ENCODE data around the gene PCDH12. TPM values are rescaled to one million over a fixed set of nuclear protein-coding genes. Genes with fewer than 3 reads are reported as not detected.

The PCDH12 gene
- total and polyA plus RNA-seq, 2 donors (not counting 1 experiment from before 2014, with no cell fraction given): 0.01 TPM; not detected in 1

DNA sequence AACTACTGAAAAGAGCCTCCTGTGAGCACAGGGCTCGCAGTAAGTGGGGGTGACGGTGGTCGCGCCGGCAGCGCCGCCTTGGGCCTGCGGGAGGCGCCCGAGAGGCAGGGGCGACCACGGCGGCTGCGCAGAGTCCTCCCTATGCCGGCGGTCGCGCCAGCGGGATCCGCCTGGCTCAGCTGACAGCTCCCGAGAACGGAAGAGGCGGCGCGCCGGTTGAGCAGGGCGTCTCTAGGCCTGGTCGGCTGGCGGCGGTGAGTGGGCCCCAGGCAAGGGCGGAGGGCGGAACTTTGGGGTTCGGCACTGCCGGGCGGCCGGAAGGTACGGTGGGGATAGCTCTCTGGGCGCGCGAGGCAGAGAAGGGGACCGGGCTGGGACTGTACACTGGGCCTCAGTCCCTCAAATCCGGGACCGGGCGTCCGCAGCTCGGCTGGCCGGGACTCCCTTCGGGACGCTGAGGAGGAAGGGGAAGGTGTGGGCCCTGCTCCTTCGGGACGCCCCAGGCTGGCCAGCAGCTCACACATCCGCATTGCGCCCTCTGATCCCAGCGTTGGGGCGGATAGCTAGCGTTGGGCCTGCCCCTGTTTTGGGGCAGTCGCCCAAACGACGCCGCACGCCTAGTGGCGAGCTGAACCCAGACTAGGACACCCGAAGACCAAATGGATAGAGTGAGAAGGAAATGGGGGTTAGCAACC, 11.1 kb upstream of the PCDH12 start, which contains the start of gene RNF14:
TSS of gene RNF14 (plus strand) at position 192 of the 695 bp plus-strand sequence. CDS start 4,484 bp downstream, outside the sequence.
- under 1% methylated on average over 63 of the region's 63 CpGs for WGBS (ENCODE audit: insufficient coverage)
- TF ChIP-seq, protein P1, sequence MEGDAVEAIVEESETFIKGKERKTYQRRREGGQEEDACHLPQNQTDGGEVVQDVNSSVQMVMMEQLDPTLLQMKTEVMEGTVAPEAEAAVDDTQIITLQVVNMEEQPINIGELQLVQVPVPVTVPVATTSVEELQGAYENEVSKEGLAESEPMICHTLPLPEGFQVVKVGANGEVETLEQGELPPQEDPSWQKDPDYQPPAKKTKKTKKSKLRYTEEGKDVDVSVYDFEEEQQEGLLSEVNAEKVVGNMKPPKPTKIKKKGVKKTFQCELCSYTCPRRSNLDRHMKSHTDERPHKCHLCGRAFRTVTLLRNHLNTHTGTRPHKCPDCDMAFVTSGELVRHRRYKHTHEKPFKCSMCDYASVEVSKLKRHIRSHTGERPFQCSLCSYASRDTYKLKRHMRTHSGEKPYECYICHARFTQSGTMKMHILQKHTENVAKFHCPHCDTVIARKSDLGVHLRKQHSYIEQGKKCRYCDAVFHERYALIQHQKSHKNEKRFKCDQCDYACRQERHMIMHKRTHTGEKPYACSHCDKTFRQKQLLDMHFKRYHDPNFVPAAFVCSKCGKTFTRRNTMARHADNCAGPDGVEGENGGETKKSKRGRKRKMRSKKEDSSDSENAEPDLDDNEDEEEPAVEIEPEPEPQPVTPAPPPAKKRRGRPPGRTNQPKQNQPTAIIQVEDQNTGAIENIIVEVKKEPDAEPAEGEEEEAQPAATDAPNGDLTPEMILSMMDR (IDR thresholded peaks at IDR 0.05): peak; percentile 99
- TF ChIP-seq EZH2 (IDR thresholded peaks at IDR 0.05; ENCODE audit: borderline replicate concordance, insufficient read depth, low read depth, low read length, poor library complexity, severe bottlenecking): no peak
- Mint-ChIP-seq H3K27me3 (no peaks in the 10 kb centered on the region), H3K27ac (peak within 1 kb of the TSS; percentile 98), H3K4me3 (peak within 1 kb of the TSS; percentile 96), H3K4me1 (peaks cover 41% of the 10 kb centered on the region), H3K9me3 (ENCODE audit: insufficient read depth) (no peaks in the 10 kb centered on the region)
- H3K4me2 ChIP-seq (replicated peaks; ENCODE audit: low read depth, low read length, poor library complexity, severe bottlenecking): peak within 1 kb of the TSS; percentile 89
- H3K27me3 ChIP-seq (replicated peaks in 1 of 4; ENCODE audit: control extremely low read depth in 1 of 4, control insufficient read depth in 3 of 4, insufficient read depth in 4 of 4, low read length in 3 of 4): no peaks in the 10 kb centered on the region
- peaks cover 19 to 34% of the 10 kb centered on the region in 2 donors for H3K4me1 ChIP-seq (ENCODE audit: control insufficient read depth in 2 of 2, insufficient read depth in 2 of 2, low read length in 2 of 2)
- ChIA-PET POLR2A (interaction anchor here (0.5 to 1.7 kb wide), 12 partner anchors 8 to 648 kb away, joined by 3 to 11 read pairs (median 4); partner anchors contain the start of genes DELE1, FCHSD1 and TAF7), CTCF (interaction anchor here (0.6 to 4.8 kb wide), 32 partner anchors 8 to 1792 kb away, joined by 3 to 62 read pairs (median 6); partner anchors contain the start of genes DELE1, DIAPH1, FCHSD1 and GNPDA1)
- DNase-seq (peak; percentile 95), ATAC-seq (ENCODE audit: low read depth) (peak; percentile 91)
- no peaks in the 10 kb centered on the region for H3K9me3 ChIP-seq (ENCODE audit: control extremely low read depth in 1 of 3, control insufficient read depth in 2 of 3, insufficient read depth in 1 of 3, low read length in 2 of 3)
- peak within 1 kb of the TSS; percentile 92 for H2AFZ ChIP-seq (ENCODE audit: insufficient read depth, low read depth, low read length, poor library complexity, severe bottlenecking)
- intact Hi-C loops (cut with micrococcal nuclease): loop anchor here (1.0 to 2.0 kb wide), 8 partner anchors 9 to 332 kb away; partner anchors contain the start of genes DELE1, FCHSD1, GNPDA1 and NDFIP1
- H3K4me3 ChIP-seq (ENCODE audit: control extremely low read depth in 1 of 5, extremely low read depth in 1 of 5, insufficient read depth in 1 of 5, low read depth in 2 of 5, low read length in 4 of 5): peak within 1 kb of the TSS; percentile 63 to 95 (median 86)
- peak within 1 kb of the TSS; percentile 89 for H3K9ac ChIP-seq (ENCODE audit: low read length)
- H3K79me2 ChIP-seq (ENCODE audit: control insufficient read depth, insufficient read depth, low read length): peaks cover 7% of the 10 kb centered on the region
- H3K36me3 ChIP-seq (replicated peaks in 1 of 2; ENCODE audit: control extremely low read depth in 1 of 2, control insufficient read depth in 1 of 2, extremely low read depth in 1 of 2, insufficient read depth in 2 of 2, low read length in 1 of 2): peaks cover 0 to 10% of the 10 kb centered on the region in 2 experiments
- H4K20me1 ChIP-seq (ENCODE audit: control insufficient read depth, insufficient read depth, low read length, poor library complexity, severe bottlenecking): no peaks in the 10 kb centered on the region
- H3K27ac ChIP-seq (ENCODE audit: low read length in 2 of 2): peak within 1 kb of the TSS; percentile 90 to 93

DNA sequence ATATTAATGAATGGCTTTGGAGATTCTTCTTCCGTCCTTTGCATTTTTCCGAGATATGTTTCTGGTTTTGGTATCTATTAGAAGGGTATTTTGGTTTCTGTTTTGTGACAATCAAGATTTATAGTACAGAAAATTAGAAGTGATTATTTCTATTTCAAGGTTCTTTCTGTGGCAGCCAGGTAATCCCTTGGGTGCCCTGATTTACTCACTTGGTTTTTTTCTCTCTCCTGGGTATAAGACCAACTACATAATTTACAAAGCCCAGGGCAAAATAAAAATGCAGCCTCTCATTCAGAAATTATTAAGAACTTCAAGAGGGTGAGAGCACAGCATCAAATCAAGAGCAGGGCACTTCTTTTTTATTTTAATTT, 8.9 kb upstream of the PCDH12 start:
- Histone ChIP-seq H3K9ac (ENCODE audit: low read length) (no peak overlapping the region), H3K27me3 (replicated peaks in 1 of 4; ENCODE audit: control extremely low read depth in 1 of 4, control insufficient read depth in 3 of 4, insufficient read depth in 4 of 4, low read length in 3 of 4) (no peaks in the 10 kb centered on the region), H3K36me3 (replicated peaks in 1 of 2; ENCODE audit: control extremely low read depth in 1 of 2, control insufficient read depth in 1 of 2, extremely low read depth in 1 of 2, insufficient read depth in 2 of 2, low read length in 1 of 2) (no peaks in the 10 kb centered on the region), H3K9me3 (ENCODE audit: control extremely low read depth in 1 of 3, control insufficient read depth in 2 of 3, insufficient read depth in 1 of 3, low read length in 2 of 3) (no peaks in the 10 kb centered on the region), H3K4me2 (replicated peaks; ENCODE audit: low read depth, low read length, poor library complexity, severe bottlenecking) (no peak overlapping the region), H3K4me1 (ENCODE audit: control insufficient read depth in 2 of 2, insufficient read depth in 2 of 2, low read length in 2 of 2) (peaks cover 19 to 34% of the 10 kb centered on the region in 2 donors), H3K27ac (ENCODE audit: low read length in 2 of 2) (no peak overlapping the region), H3K79me2 (ENCODE audit: control insufficient read depth, insufficient read depth, low read length) (no peaks in the 10 kb centered on the region), H4K20me1 (ENCODE audit: control insufficient read depth, insufficient read depth, low read length, poor library complexity, severe bottlenecking) (no peaks in the 10 kb centered on the region), H2AFZ (ENCODE audit: insufficient read depth, low read depth, low read length, poor library complexity, severe bottlenecking) (no peak overlapping the region), H3K4me3 (ENCODE audit: control extremely low read depth in 1 of 5, extremely low read depth in 1 of 5, insufficient read depth in 1 of 5, low read depth in 2 of 5, low read length in 4 of 5) (no peak overlapping the region)
- Mint-ChIP-seq H3K4me3 (no peak overlapping the region), H3K4me1 (peaks cover 40% of the 10 kb centered on the region), H3K27ac (peak overlapping the region; percentile 46), H3K27me3 (no peaks in the 10 kb centered on the region), H3K9me3 (ENCODE audit: insufficient read depth) (no peaks in the 10 kb centered on the region)
- WGBS (ENCODE audit: insufficient coverage): no CpG with 5 or more reads among the region's 2 CpGs
- intact Hi-C loops (cut with micrococcal nuclease): no loop called here
- DNase-seq (no peak), ATAC-seq (ENCODE audit: low read depth) (no peak)
- ChIA-PET CTCF (interaction anchor here (1.4 to 4.8 kb wide), 2 partner anchors 10 to 275 kb away, joined by 3 to 38 read pairs; no protein-coding TSS in a partner anchor), POLR2A (no interaction called here)
- TF ChIP-seq, protein P1 (IDR thresholded peaks at IDR 0.05): no peak
- no peak for TF ChIP-seq EZH2 (IDR thresholded peaks at IDR 0.05; ENCODE audit: borderline replicate concordance, insufficient read depth, low read depth, low read length, poor library complexity, severe bottlenecking)
